DMS53 treated with DMSO at 0.1 percent for 48 hours (cell line): ENCODE measurements around the gene ACSF3.

Experiments used
- DNase-seq: peaks from one replicate; lab custom pipeline; 2025; ENCODE audit not compliant: unreplicated experiment; lab: John Stamatoyannopoulos, UW

Gene ACSF3

DNA sequence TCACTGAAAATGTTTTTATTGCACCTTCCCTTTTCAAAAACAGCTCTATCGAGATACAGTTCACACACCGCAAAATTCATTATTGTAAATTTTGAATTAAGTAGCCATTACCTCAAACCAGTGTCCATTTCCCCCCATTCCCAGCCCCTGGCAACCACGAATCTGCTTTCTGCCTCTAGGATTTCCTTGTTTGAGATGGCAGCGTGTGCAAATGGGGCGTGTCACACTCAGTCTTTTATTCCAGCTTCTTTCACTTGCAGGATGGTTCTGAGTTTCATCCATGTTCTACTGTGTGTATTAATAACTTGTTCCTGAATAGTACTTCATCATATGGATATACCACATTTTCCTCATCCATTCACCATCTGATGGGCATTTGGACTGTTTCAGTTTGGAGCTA is 14.8 kb downstream of the ACSF3 start:
- DNase-seq: no peak

DNA sequence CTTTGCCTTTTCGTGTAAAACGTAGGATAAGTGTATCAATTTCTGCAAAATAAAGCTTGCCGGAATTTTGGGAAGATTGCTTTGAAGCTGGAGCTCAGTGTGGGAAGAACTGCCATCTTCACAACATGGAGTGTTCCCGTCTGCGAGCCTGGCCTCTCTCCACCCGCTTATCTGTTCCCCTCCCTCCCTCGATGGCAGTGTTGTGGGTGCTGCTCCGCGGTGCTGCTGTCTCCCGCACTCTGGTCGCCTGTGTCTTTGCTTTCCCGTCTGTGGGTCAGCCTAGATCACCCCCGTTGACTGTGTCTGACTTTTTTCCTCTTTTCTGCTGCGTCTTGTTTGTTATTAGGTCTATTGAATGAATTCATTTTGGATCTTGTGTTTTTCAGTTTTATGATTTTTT is 17.0 kb downstream of the ACSF3 start:
- no peak for DNase-seq

- DNase-seq: no peak
Observed at GRCh38 chr16:89111263-89111662, 17.6 kb downstream of the ACSF3 start.

- no peak for DNase-seq
Observed at GRCh38 chr16:89112377-89113151, 18.9 kb downstream of the ACSF3 start.

GRCh38 chr16:89113152-89113547 is 19.5 kb downstream of the ACSF3 start:
- DNase-seq: no peak

DNA sequence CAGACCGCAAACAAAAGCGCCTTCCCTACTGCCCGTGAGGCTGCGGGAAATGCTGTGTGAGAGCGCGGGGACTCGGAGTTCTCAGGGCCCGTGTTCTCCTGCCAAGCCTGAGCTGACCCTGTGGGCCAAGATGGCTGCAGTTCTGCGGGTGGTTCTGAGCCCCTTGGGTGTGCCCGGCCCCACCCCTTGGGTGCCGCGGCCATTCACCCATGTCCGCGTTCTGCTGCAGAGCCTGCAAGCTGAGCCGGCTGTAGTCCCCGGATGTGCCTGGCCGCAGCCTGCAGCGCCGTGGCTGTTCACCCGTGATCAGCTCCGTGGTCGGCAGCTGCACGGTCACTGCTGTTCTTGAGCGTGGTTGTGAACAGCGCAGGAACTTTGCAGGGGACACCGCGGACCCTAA is 20.0 kb downstream of the ACSF3 start:
- DNase-seq: no peak

- DNase-seq: no peak
Observed at GRCh38 chr16:89114159-89114981, 20.7 kb downstream of the ACSF3 start.

DNA sequence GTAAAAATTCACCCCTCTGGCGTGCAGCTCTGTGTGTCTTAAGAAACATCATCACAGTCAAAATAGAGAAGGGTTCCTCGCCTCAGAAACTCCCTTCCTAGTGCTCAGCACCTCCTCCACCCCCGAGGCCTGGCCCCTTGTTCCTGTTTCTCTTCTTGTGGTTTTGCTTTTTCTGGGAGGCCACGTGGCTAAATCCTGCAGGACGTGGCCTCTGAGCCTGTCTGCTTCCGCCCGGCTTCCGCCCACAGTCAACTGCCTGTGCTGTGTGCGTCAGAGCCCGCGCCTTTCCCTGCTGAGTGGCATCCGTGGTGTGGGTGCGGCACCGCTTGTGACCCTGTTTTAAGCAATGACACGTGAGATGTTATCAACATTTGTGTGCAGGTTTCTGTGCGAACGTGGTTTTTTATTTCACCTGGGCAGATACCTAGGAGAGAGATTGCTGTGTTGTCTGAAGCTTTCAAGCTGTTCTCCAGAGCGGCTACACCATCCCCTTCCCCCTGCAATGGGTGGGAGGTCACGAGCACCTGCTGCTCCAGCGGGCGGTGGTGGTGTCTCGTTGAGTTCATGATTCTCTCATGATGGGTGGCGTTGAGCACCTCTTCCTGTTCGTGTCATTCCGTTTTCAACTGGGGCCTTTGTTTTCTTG is 21.7 kb downstream of the ACSF3 start:
- DNase-seq: no peak

GRCh38 chr16:89116341-89117226 is 22.9 kb downstream of the ACSF3 start:
- no peak for DNase-seq

- no peak for DNase-seq
Observed at GRCh38 chr16:89117227-89117974, 23.7 kb downstream of the ACSF3 start.

GRCh38 chr16:89117975-89118289 is 24.3 kb downstream of the ACSF3 start:
- no peak for DNase-seq

- DNase-seq: no peak
Observed at GRCh38 chr16:89118361-89119165, 24.9 kb downstream of the ACSF3 start.

DNA sequence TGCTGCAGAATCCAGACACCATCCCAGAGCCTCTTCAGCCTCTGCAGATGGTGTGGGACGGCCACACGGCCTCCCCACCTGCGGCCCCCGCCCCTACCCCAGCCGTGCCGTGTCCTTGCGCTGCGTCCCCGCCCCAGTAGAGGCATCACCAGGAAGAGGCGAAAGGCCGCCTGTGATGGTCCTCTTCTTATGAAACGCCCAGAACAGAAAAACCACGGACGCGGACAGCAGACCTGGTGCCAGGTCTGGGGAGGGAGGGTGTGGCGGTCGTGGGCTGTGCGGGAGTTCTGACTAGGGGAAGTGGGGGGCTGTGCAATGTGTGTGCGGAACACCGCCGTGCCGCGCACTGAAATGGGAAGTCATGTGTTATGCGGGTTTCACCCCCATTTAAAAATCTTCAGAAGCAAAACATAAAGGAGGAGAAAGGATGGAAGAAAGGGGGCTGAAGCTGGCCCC is 25.5 kb downstream of the ACSF3 start:
- no peak for DNase-seq

DNA sequence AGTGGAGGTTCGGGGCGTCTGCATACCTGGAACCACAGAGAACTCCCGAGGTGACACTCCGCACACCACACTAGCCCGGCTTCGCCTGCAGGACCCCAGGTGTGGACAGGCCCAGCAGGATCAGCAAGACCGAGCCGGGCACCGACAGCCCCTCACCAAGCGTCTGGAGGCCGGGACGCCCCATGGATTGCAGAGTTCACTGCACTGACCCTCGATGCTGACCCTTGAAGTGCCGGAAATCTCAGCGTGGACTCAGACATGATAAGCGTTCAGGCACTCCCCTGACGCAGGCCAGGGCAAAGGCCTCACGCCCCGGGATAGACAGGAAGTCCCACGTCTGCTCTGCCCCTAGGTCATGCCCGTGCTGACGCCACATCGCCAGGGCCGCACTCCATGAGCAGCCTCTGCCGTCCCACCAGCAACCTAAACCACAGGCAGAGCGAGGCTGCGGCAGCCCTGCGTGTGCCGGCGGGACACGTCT is 26.0 kb downstream of the ACSF3 start:
- DNase-seq: no peak

GRCh38 chr16:89120281-89120680 is 26.6 kb downstream of the ACSF3 start:
- DNase-seq: no peak

DNA sequence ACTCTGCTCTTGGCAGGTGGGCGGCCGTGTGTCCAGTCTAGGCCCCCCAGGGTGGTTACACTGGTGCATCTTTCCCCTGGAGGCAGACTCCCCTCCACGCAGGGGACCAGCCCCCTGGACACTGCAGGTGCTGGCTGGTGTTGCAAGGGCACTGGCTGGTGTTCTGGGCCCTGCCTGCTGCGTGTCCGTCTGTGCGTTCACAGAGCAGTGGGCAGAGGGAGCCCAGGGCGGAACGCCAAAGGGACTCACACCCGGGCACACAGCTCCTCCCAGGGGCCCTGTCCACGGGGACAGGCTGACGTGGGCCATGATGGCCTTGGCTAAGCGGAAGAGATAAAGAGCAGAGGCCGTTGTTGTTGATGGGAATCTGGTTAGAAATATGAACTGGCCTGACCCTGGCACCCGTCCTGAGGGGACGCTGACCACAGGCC is 27.3 kb downstream of the ACSF3 start:
- DNase-seq: no peak

DNA sequence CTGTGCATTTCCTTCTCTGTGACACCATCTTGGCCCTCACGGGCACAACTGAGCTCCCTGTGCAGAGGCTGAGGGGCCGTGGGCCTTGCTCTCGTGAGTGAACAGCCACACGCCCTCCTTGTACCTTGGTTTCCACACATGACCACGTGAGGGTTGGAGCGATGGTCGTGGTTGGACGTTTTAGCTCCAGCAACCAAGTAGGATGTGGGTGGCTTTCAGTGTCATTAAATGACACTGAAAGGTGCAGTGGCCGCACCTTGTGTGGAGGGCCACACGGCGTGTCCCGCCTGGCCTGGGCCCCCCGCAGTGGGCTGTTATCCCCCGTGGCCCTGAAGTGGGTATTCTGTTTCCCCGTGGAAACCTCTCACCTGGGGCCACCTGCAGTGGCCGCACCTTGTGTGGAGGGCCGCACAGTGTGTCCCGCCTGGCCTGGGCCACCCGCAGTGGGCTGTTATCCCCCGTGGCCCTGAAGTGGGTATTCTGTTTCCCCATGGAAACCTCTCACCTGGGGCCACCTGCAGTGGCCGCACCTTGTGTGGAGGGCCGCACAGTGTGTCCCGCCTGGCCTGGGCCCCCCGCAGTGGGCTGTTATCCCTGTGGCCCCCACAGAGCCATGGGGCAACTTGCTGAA is 28.2 kb downstream of the ACSF3 start:
- no peak for DNase-seq

DNA sequence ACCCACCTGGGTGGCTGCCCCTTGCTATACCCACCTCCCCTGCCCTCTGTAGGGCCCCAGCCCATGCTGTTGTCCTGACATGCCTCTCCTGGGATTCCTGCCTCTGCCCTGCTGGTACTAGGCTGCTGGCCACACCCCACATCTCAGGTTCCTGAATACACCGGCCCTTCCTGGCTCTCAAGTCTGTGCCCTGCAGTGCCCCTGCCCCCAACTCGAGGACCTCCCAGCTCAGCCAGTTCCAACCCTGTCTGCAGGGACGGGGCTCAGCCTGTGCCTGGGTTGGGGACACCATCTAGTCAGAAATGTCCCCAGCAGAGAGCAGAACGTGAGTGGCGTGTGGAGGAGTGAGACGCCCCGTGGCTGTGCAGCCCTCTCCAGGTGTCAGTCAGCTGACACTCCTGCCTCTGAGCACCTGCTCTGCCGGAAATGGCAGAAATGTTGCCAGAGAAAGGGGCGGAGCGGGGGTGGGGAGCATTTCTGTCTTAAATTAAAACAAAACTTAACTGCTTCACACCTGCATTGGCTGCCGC is 28.7 kb downstream of the ACSF3 start:
- peak; percentile 77 for DNase-seq
